ENCODE data around the gene HERC6.
"Not testable (repeated sequence)": the region's sequence is repeated elsewhere in the genome, so short reads cannot be mapped to it uniquely, and the experiment has no call there.

HERC6 gene

GRCh38 chr4:88378691-88379559, at the start of gene HERC6:
HERC6 (plus strand) TSS chr4:88378852; CDS start chr4:88378922, 70 bp downstream.
- Histone ChIP-seq H3K4me1 (ENCODE audit: insufficient read depth, low read length) (no peaks in the 10 kb centered on the region), H3K9ac (ENCODE audit: low read length) (peak within 1 kb of the TSS; percentile 61), H3K9me3 (ENCODE audit: low read length) (no peaks in the 10 kb centered on the region)

DNA sequence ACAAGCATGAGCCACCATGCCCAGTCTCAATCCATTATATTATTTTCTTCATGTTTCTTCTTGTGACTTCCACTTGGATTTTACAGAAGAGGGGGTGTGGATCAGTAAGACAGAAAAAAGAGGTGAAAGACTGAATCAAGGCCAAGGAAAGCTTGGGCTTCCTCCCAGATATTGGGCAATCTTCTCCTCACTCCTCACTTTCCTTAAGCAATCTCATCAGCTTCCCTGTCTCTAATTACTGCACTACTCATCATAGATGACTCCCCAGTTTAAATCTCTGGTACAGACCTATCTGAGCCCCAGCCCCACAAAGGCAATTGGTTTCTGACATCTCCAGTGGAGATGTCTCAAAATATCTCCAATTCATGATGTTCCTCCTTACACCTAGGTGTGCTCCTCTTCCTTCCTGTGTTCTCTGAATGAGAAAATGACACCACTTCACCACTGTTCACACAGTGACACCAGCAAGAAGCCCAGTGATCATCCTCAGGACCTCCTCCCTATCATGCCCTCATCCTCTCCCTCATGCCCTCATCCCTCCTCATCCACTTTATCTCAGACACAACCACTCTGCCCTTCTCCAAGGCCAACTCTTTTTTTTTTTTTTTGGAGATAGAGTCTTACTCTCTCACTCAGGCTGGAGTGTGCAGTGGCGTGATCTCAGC, 44.8 kb upstream of the HERC6 start:
- H3K36me3 ChIP-seq (ENCODE audit: insufficient read depth, low read length) = no peaks in the 10 kb centered on the region
- no peaks in the 10 kb centered on the region for H3K9me3 ChIP-seq (ENCODE audit: low read length)
- H3K4me3 ChIP-seq (ENCODE audit: low read depth in 1 of 2, low read length in 2 of 2) = no peak overlapping the region
- no peak overlapping the region for H3K27ac ChIP-seq (ENCODE audit: low read depth, low read length)
- H3K9ac ChIP-seq (ENCODE audit: low read length) = no peak overlapping the region
- H3K4me1 ChIP-seq (ENCODE audit: insufficient read depth, low read length) = no peaks in the 10 kb centered on the region
- H3K27me3 ChIP-seq (ENCODE audit: control insufficient read depth in 1 of 2, insufficient read depth in 2 of 2, low read length in 2 of 2) = no peaks in the 10 kb centered on the region

More at GRCh38 chr4:88378691-88379559, at the start of gene HERC6:
- Histone ChIP-seq H3K27me3 (ENCODE audit: control insufficient read depth in 1 of 2, insufficient read depth in 2 of 2, low read length in 2 of 2) (no peaks in the 10 kb centered on the region), H3K4me3 (ENCODE audit: low read depth in 1 of 2, low read length in 2 of 2) (peak within 1 kb of the TSS; percentile 88 to 89), H3K36me3 (ENCODE audit: insufficient read depth, low read length) (no peaks in the 10 kb centered on the region), H3K27ac (ENCODE audit: low read depth, low read length) (peak within 1 kb of the TSS; percentile 81)

- H3K4me3 ChIP-seq (ENCODE audit: low read depth in 1 of 2, low read length in 2 of 2) = no peak overlapping the region
- no peaks in the 10 kb centered on the region for H3K36me3 ChIP-seq (ENCODE audit: insufficient read depth, low read length)
- no peak overlapping the region for H3K9ac ChIP-seq (ENCODE audit: low read length)
- no peak overlapping the region for H3K27ac ChIP-seq (ENCODE audit: low read depth, low read length)
- H3K4me1 ChIP-seq (ENCODE audit: insufficient read depth, low read length) = no peaks in the 10 kb centered on the region
- no peaks in the 10 kb centered on the region for H3K9me3 ChIP-seq (ENCODE audit: low read length)
- no peaks in the 10 kb centered on the region for H3K27me3 ChIP-seq (ENCODE audit: control insufficient read depth in 1 of 2, insufficient read depth in 2 of 2, low read length in 2 of 2)
These were observed 43.5 kb upstream of the HERC6 start for GRCh38 chr4:88335092-88335665.

GRCh38 chr4:88341227-88342192, 37.1 kb upstream of the HERC6 start:
- no peak overlapping the region for H3K27ac ChIP-seq (ENCODE audit: low read depth, low read length)

DNA sequence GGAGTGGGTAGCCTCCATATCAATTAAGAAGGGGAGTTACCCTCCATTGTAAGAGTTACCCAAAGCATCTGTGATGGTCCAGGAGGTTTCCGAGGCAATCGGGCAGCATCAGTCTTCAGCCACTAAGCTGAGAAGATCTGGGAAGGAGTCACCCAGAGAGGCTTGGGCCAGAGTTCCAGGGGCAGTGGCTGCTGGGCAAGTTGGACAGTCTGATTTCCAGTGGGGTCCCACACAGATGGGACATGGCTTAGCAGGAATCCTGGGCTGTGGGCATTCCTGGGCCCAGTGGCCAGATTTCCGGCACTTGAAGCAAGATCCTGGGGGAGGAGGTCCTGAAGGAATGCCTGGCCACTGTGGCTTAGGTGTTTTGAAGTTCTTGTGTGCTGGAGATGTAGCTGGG, 31.8 kb upstream of the HERC6 start:
- not testable (repeated sequence) for H3K36me3 ChIP-seq (ENCODE audit: insufficient read depth, low read length); H3K9ac ChIP-seq (ENCODE audit: low read length); H3K4me1 ChIP-seq (ENCODE audit: insufficient read depth, low read length); H3K9me3 ChIP-seq (ENCODE audit: low read length); H3K27me3 ChIP-seq (ENCODE audit: control insufficient read depth in 1 of 2, insufficient read depth in 2 of 2, low read length in 2 of 2); H3K4me3 ChIP-seq (ENCODE audit: low read depth in 1 of 2, low read length in 2 of 2); H3K27ac ChIP-seq (ENCODE audit: low read depth, low read length)

More at GRCh38 chr4:88341227-88342192, 37.1 kb upstream of the HERC6 start:
- Histone ChIP-seq H3K9me3 (ENCODE audit: low read length) (no peaks in the 10 kb centered on the region), H3K4me1 (ENCODE audit: insufficient read depth, low read length) (no peaks in the 10 kb centered on the region), H3K27me3 (ENCODE audit: control insufficient read depth in 1 of 2, insufficient read depth in 2 of 2, low read length in 2 of 2) (no peaks in the 10 kb centered on the region), H3K9ac (ENCODE audit: low read length) (no peak overlapping the region), H3K36me3 (ENCODE audit: insufficient read depth, low read length) (no peaks in the 10 kb centered on the region), H3K4me3 (ENCODE audit: low read depth in 1 of 2, low read length in 2 of 2) (no peak overlapping the region)

DNA sequence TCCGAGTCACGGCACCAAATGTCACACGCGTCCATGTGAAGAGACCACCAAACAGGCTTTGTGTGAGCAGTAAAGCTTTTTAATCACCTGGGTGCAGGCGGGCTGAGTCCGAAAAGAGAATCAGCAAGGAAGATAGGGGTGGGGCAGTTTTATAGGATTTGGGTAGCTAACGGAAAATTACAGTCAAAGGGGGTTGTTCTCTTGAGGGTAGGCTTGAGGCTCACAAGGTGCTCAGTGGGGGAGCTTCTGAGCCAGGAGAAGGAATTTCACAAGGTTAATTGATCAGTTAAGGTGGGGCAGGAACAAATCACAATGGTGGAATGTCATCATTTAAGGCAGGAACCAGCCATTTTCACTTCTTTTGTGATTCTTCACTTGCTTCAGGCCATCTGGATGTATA, 29.9 kb upstream of the HERC6 start:
- H3K27ac ChIP-seq (ENCODE audit: low read depth, low read length); H3K9me3 ChIP-seq (ENCODE audit: low read length); H3K4me3 ChIP-seq (ENCODE audit: low read depth in 1 of 2, low read length in 2 of 2); H3K4me1 ChIP-seq (ENCODE audit: insufficient read depth, low read length); H3K36me3 ChIP-seq (ENCODE audit: insufficient read depth, low read length); H3K27me3 ChIP-seq (ENCODE audit: control insufficient read depth in 1 of 2, insufficient read depth in 2 of 2, low read length in 2 of 2); H3K9ac ChIP-seq (ENCODE audit: low read length): not testable (repeated sequence)

GRCh38 chr4:88350786-88351185, 27.9 kb upstream of the HERC6 start:
- H3K36me3 ChIP-seq (ENCODE audit: insufficient read depth, low read length) = no peaks in the 10 kb centered on the region
- H3K27ac ChIP-seq (ENCODE audit: low read depth, low read length) = no peak overlapping the region
- H3K27me3 ChIP-seq (ENCODE audit: control insufficient read depth in 1 of 2, insufficient read depth in 2 of 2, low read length in 2 of 2) = no peaks in the 10 kb centered on the region
- no peaks in the 10 kb centered on the region for H3K4me1 ChIP-seq (ENCODE audit: insufficient read depth, low read length)
- no peaks in the 10 kb centered on the region for H3K9me3 ChIP-seq (ENCODE audit: low read length)
- no peak overlapping the region for H3K9ac ChIP-seq (ENCODE audit: low read length)
- no peak overlapping the region for H3K4me3 ChIP-seq (ENCODE audit: low read depth in 1 of 2, low read length in 2 of 2)

GRCh38 chr4:88352062-88352740, 26.5 kb upstream of the HERC6 start:
- Histone ChIP-seq H3K4me1 (ENCODE audit: insufficient read depth, low read length) (no peaks in the 10 kb centered on the region), H3K27me3 (ENCODE audit: control insufficient read depth in 1 of 2, insufficient read depth in 2 of 2, low read length in 2 of 2) (no peaks in the 10 kb centered on the region), H3K9me3 (ENCODE audit: low read length) (no peaks in the 10 kb centered on the region), H3K9ac (ENCODE audit: low read length) (no peak overlapping the region), H3K36me3 (ENCODE audit: insufficient read depth, low read length) (no peaks in the 10 kb centered on the region), H3K4me3 (ENCODE audit: low read depth in 1 of 2, low read length in 2 of 2) (no peak overlapping the region), H3K27ac (ENCODE audit: low read depth, low read length) (no peak overlapping the region)

DNA sequence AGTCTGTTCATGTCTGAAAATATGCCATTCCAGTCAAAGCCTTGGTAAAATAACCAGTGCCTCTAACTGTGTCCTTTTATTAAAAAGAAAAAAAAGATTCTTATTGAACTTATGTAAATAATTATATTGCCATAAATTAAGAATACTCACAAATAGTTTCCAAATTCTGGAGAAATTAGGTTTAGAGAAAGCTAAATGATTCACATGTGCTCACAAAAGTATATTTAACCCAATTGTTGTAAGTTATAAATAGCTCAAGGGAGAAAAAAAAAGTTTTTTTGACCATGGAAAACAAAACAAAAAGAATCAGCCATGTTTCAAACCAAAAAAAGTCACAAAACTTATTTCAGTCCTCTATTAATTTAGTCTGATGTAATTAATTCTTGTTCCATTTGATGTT, 25.3 kb upstream of the HERC6 start:
- Histone ChIP-seq H3K27me3 (ENCODE audit: control insufficient read depth in 1 of 2, insufficient read depth in 2 of 2, low read length in 2 of 2) (no peaks in the 10 kb centered on the region), H3K9me3 (ENCODE audit: low read length) (no peaks in the 10 kb centered on the region), H3K36me3 (ENCODE audit: insufficient read depth, low read length) (no peaks in the 10 kb centered on the region), H3K4me1 (ENCODE audit: insufficient read depth, low read length) (no peaks in the 10 kb centered on the region), H3K9ac (ENCODE audit: low read length) (no peak overlapping the region), H3K4me3 (ENCODE audit: low read depth in 1 of 2, low read length in 2 of 2) (no peak overlapping the region), H3K27ac (ENCODE audit: low read depth, low read length) (no peak overlapping the region)

DNA sequence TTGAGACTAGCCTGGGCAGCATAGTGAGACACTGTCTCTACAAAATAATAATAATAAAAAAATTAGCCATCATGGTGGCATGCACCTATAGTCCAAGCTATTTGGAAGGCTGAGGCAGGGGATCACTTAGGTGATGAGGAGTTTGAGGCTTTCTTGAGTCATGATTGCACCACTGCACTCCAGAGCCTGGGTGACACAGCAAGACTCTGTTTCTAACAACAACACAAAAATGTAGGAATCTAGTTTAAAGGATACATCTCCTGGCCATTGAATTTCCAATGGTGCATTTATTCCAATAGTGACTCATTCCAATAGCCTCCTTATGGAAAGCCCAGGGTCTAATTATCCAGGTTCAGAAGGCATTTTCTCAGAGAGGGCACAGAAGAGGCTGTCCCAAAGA, 21.9 kb upstream of the HERC6 start:
- H3K4me1 ChIP-seq (ENCODE audit: insufficient read depth, low read length) = no peaks in the 10 kb centered on the region
- no peak overlapping the region for H3K27ac ChIP-seq (ENCODE audit: low read depth, low read length)
- no peaks in the 10 kb centered on the region for H3K9me3 ChIP-seq (ENCODE audit: low read length)
- no peak overlapping the region for H3K4me3 ChIP-seq (ENCODE audit: low read depth in 1 of 2, low read length in 2 of 2)
- no peaks in the 10 kb centered on the region for H3K27me3 ChIP-seq (ENCODE audit: control insufficient read depth in 1 of 2, insufficient read depth in 2 of 2, low read length in 2 of 2)
- H3K36me3 ChIP-seq (ENCODE audit: insufficient read depth, low read length) = no peaks in the 10 kb centered on the region
- H3K9ac ChIP-seq (ENCODE audit: low read length) = no peak overlapping the region

All from muscle layer of colon (tissue), 2 donors.